T-cell (primary cell): Measurements from ENCODE around the gene SPATA3. TPM values are rescaled to one million over a fixed set of nuclear protein-coding genes. Genes with fewer than 3 reads are reported as not detected.

Experiments used
- ATAC-seq, 4 experiments: fragments of 200-7000 bp in 3 of 4; fragments of 150-1000 bp in 1 of 4; cut with Tn5 transposase; replicated peaks in 1 of 4; 1 replicate in 3 of 4; 2 replicates in 1 of 4; pipeline ENCODE4 v1.10.0; 2021; ENCODE audit warnings: moderate library complexity in 3 of 4, mild to moderate bottlenecking in 2 of 4, moderate number of reproducible peaks in 1 of 4
- CTCF ChIA-PET, 2 donors: fragments of 300-600 bp; sonication (Branson Sonifier 250); formaldehyde crosslinking; loops; one replicate each; lab custom pipeline; 2022; ENCODE audit warnings: antibody characterized with exemption in 2 of 2; lab: Charles Lee
- POLR2A ChIA-PET, 2 donors: fragments of 300-600 bp; sonication (Branson Sonifier 250); formaldehyde crosslinking; loops; one replicate each; lab custom pipeline; 2022; ENCODE audit warnings: antibody characterized with exemption in 2 of 2; lab: Charles Lee
- DNase-seq, 35 experiments: peaks; one replicate each; pipeline versions ENCODE4 v3.0.0 to v3.0.0-alpha.2; 2013 to 2023
- H3K27ac ChIP-seq: one replicate; pipeline ENCODE4 v1.5.1; 2013; ENCODE audit warnings: low read length
- H3K27me3 ChIP-seq, 2 experiments: replicated peaks in 1 of 2; 1 replicate in 1 of 2; 2 replicates in 1 of 2; pipeline versions ENCODE4 v1.6.1 to v1.7.0; 2013; ENCODE audit warnings: low read length in 1 of 2, mixed read lengths in 1 of 2; ENCODE audit not compliant: control insufficient read depth in 2 of 2, insufficient read depth in 2 of 2; ENCODE audit errors: extremely low read depth in 1 of 2
- H3K36me3 ChIP-seq, 2 donors: 1 replicate in 1 of 2; 2 replicates in 1 of 2; pipeline versions ENCODE4 v1.6.1 to v1.7.0; 2013; ENCODE audit warnings: low read length in 1 of 2; ENCODE audit not compliant: control insufficient read depth in 2 of 2, insufficient read depth in 1 of 2; ENCODE audit errors: extremely low read depth in 1 of 2
- H3K4me1 ChIP-seq, 2 experiments: 1 replicate in 1 of 2; 2 replicates in 1 of 2; pipeline versions ENCODE4 v1.6.1 to v1.7.0; 2013; ENCODE audit warnings: low read length in 2 of 2, mixed read lengths in 1 of 2; ENCODE audit not compliant: insufficient read depth in 2 of 2, control insufficient read depth in 1 of 2; ENCODE audit errors: extremely low read depth in 1 of 2
- H3K4me3 ChIP-seq, 2 donors: 1 replicate in 1 of 2; 2 replicates in 1 of 2; pipeline versions ENCODE4 v1.5.1 to v1.7.0; 2013; ENCODE audit warnings: mild to moderate bottlenecking in 2 of 2, low read length in 1 of 2, moderate library complexity in 1 of 2; ENCODE audit not compliant: control insufficient read depth in 1 of 2; ENCODE audit errors: extremely low read depth in 1 of 2
- H3K9me3 ChIP-seq: 2 replicates; pipeline ENCODE4 v1.7.0; 2013
- H3K27ac Mint-ChIP-seq, 2 donors: one replicate each; pipeline ENCODE4 v1.8.0; 2020 to 2021; ENCODE audit warnings: mild to moderate bottlenecking in 2 of 2, mixed read lengths in 2 of 2
- H3K27me3 Mint-ChIP-seq, 2 donors: one replicate each; pipeline ENCODE4 v1.8.0; 2021 to 2022; ENCODE audit warnings: mixed read lengths in 2 of 2
- H3K36me3 Mint-ChIP-seq: one replicate; pipeline ENCODE4 v1.8.0; 2021; ENCODE audit warnings: mixed read lengths
- H3K4me1 Mint-ChIP-seq, 3 donors: one replicate each; pipeline ENCODE4 v1.8.0; 2020 to 2022; ENCODE audit warnings: mixed read lengths in 3 of 3, mild to moderate bottlenecking in 1 of 3
- H3K4me3 Mint-ChIP-seq, 3 donors: one replicate each; pipeline ENCODE4 v1.8.0; 2020 to 2022; ENCODE audit warnings: mild to moderate bottlenecking in 3 of 3, mixed read lengths in 3 of 3, moderate library complexity in 3 of 3
- H3K9me3 Mint-ChIP-seq, 3 donors: one replicate each; pipeline ENCODE4 v1.8.0; 2020 to 2022; ENCODE audit warnings: mixed read lengths in 3 of 3
- WGBS: methylation state at CpG from one replicate; pipeline ENCODE4 v1.1.5; 2013; ENCODE audit warnings: missing lambda C conversion rate; ENCODE audit not compliant: insufficient coverage; 5-methylcytosine and 5-hydroxymethylcytosine counted together
- total RNA-seq, 35 experiments: library from RNA in 6 of 35; stranded (reverse) in 6 of 35; fragments of 120-200 nt in 1 of 35; gene quantifications; one replicate each; pipeline versions ENCODE4 v1.2.1 to v1.2.4 and lab custom pipeline; 2013 to 2026

SPATA3 gene
- total RNA-seq, 5 donors from 2014 or later (not counting 1 experiment from before 2014, with no cell fraction given): not detected

DNA sequence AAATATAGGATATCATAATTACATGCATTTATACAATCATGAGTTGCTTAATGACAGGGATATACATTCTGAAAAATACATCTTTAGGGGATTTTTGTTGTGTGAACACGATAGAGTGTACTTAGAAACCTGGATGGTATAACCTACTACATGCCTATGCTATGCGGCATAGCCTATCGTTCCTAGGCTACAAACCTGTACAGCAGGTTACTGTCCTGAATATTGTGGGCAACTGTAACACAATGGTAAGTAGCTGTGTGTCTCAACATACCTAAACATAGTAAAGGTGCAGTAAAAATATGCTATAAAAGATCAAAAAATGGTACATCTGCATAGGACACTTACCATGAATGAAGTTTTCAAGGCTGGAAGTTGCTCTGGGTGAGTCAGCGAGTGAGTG, 47.9 kb downstream of the SPATA3 start:
- Histone ChIP-seq H3K27ac (no peak overlapping the region), H3K4me3 (no peak overlapping the region), H3K36me3 (no peaks in the 10 kb centered on the region), H3K4me1 (no peaks in the 10 kb centered on the region), H3K9me3 (no peaks in the 10 kb centered on the region), H3K27me3 (peaks cover 2 to 46% of the 10 kb centered on the region in 2 experiments)
- ChIA-PET POLR2A (interaction anchor here in 1 of 2 donors (0.7 kb wide), 1 partner anchor 26 kb away, joined by 8 read pairs; no protein-coding TSS in a partner anchor), CTCF (interaction anchor here in 1 of 2 donors (0.7 to 1.0 kb wide), 3 partner anchors 9 to 936 kb away, joined by 3 to 4 read pairs (median 3); no protein-coding TSS in a partner anchor)
- WGBS: no CpG with 5 or more reads among the region's 4 CpGs
- H3K4me3 Mint-ChIP-seq: no peak overlapping the region
- H3K9me3 Mint-ChIP-seq: no peaks in the 10 kb centered on the region
- peaks cover 30 to 38% of the 10 kb centered on the region in 2 donors for H3K27me3 Mint-ChIP-seq
- H3K4me1 Mint-ChIP-seq: peaks cover 0 to under 1% (median 0%) of the 10 kb centered on the region in 3 donors
- ATAC-seq (no peak), DNase-seq (no peak)
- no peak overlapping the region for H3K27ac Mint-ChIP-seq
- H3K36me3 Mint-ChIP-seq: no peaks in the 10 kb centered on the region

DNA sequence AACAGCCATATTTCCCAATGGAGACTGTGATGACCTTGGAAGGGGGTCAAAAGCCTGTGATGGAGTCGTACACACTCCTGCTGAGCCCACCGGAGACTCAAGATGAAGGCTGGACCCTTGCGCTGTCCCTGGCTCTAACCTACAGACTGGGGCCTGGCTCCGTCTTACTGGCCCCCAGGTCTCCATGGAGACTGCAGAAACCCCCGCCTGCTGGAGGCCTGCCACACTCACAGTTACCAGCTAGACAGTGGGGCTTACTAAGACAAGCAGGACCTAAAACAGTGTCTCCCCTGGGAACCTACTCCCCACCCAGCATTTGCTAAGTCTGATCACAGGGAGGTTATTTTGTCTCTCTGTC, 51.0 kb downstream of the SPATA3 start:
- ChIA-PET CTCF (no interaction called here), POLR2A (no interaction called here)
- ATAC-seq (no peak), DNase-seq (no peak)
- WGBS: 80% methylated on average over 5 of the region's 5 CpGs
- Mint-ChIP-seq H3K4me3 (no peak overlapping the region), H3K9me3 (no peaks in the 10 kb centered on the region), H3K27me3 (peaks cover 5 to 14% of the 10 kb centered on the region in 2 donors), H3K36me3 (no peaks in the 10 kb centered on the region), H3K4me1 (peaks cover 0 to 2% (median 0%) of the 10 kb centered on the region in 3 donors), H3K27ac (no peak overlapping the region)
- Histone ChIP-seq H3K9me3 (no peaks in the 10 kb centered on the region), H3K4me3 (no peak overlapping the region), H3K4me1 (peaks cover 0 to 12% of the 10 kb centered on the region in 2 experiments), H3K36me3 (no peaks in the 10 kb centered on the region), H3K27ac (no peak overlapping the region), H3K27me3 (peaks cover 4 to 39% of the 10 kb centered on the region in 2 experiments)

DNA sequence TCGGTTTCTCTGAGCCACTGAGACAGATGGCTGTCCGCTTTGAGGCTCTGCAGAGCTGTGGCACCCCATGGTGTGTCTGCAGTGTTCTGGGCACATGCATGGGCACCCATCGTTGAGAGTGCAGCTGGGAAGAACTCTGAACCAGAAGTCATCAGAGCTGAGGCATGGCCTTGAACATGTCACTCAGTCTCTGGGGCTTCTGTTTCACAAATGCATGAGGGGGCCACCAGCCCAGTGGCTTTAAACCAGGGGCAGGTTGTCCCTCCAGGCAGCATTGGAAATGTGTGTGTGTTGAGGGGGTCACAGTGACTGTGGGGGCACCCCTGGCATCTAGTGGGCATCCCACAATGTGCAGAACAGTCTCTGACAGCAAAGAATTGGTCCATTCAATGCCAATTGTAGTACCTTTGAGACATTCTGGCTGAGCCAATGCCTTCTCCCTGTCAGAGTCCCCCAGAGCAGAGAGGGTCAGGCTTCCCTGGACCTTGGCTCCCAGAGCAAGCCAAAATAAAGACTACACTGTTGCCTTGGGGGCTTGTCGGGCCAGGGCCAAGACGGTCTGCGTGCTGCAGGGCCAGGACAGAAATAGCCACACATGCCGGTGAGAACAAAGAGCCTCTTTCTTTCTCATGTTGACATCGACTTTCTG, 51.5 kb downstream of the SPATA3 start:
- no peaks in the 10 kb centered on the region for H3K9me3 ChIP-seq
- ATAC-seq (no peak), DNase-seq (no peak)
- H3K27me3 Mint-ChIP-seq: peaks cover 4 to 10% of the 10 kb centered on the region in 2 donors
- H3K36me3 Mint-ChIP-seq: no peaks in the 10 kb centered on the region
- no peak overlapping the region for H3K27ac Mint-ChIP-seq
- ChIA-PET POLR2A (no interaction called here), CTCF (no interaction called here)
- peaks cover 0 to 16% of the 10 kb centered on the region in 2 experiments for H3K4me1 ChIP-seq
- H3K27ac ChIP-seq: no peak overlapping the region
- H3K4me1 Mint-ChIP-seq: peaks cover 3 to 5% (median 3%) of the 10 kb centered on the region in 3 donors
- no peak overlapping the region for H3K4me3 Mint-ChIP-seq
- peaks cover 3 to 39% of the 10 kb centered on the region in 2 experiments for H3K27me3 ChIP-seq
- no peaks in the 10 kb centered on the region for H3K36me3 ChIP-seq
- H3K4me3 ChIP-seq: no peak overlapping the region
- WGBS: 92% methylated on average over 7 of the region's 8 CpGs
- no peaks in the 10 kb centered on the region for H3K9me3 Mint-ChIP-seq

DNA sequence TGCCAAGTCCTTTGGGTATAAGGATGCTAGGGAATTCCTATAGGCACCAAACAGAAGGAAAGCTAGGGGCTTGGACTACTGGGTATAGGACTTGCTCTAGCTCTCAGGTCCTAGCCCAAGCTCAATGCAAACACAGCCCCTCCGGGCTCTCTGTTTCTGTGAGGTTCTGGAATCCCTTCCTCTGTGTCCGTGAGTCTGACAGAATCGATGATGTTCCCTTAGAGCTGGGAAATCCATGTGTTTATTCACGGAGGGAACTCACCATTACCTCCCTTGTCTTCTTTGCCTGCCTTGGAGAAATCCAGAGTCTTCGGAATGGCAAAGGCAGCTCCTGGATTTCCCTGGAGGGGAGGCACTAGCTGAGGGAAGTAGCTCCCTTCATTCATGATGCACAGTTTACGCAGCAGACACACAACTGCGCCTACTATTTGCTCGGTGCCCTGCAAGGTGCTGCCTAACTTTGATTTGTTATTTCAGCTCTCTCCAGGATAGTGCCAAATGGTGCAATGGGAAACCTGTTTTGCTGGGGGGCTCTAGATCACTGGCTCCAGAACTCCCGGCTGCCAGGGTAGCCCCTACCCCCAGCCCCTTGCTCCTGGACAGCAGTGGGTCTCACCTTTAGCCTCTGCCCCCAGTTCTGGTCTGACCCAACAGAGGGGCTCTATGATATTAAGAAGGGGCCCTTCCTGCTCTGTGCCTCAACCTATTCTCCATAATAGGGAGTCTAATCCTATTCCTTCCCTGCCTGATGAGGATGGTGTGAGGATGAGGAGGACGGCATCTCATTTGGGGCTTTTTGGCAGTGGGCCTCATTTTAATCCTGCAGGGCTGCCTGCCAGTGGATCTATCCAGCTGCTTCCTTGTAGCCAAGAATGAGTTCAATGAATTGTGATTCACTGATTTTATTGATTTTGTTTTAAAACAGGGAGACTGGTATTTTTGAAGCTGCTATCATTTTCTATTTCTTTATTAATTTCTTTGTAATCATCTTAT, 52.3 kb downstream of the SPATA3 start:
- Histone ChIP-seq H3K36me3 (no peaks in the 10 kb centered on the region), H3K4me3 (no peak overlapping the region), H3K27ac (no peak overlapping the region), H3K4me1 (peaks cover 2 to 24% of the 10 kb centered on the region in 2 experiments), H3K9me3 (no peaks in the 10 kb centered on the region), H3K27me3 (peaks cover 2 to 37% of the 10 kb centered on the region in 2 experiments)
- 74% methylated on average over 3 of the region's 10 CpGs for WGBS
- Mint-ChIP-seq H3K9me3 (no peaks in the 10 kb centered on the region), H3K27ac (no peak overlapping the region), H3K4me1 (peaks cover 12 to 13% (median 12%) of the 10 kb centered on the region in 3 donors), H3K4me3 (no peak overlapping the region), H3K27me3 (peaks cover 4 to 6% of the 10 kb centered on the region in 2 donors), H3K36me3 (no peaks in the 10 kb centered on the region)
- CTCF ChIA-PET: no interaction called here
- no peak for ATAC-seq
- no peak for DNase-seq
- POLR2A ChIA-PET: no interaction called here

DNA sequence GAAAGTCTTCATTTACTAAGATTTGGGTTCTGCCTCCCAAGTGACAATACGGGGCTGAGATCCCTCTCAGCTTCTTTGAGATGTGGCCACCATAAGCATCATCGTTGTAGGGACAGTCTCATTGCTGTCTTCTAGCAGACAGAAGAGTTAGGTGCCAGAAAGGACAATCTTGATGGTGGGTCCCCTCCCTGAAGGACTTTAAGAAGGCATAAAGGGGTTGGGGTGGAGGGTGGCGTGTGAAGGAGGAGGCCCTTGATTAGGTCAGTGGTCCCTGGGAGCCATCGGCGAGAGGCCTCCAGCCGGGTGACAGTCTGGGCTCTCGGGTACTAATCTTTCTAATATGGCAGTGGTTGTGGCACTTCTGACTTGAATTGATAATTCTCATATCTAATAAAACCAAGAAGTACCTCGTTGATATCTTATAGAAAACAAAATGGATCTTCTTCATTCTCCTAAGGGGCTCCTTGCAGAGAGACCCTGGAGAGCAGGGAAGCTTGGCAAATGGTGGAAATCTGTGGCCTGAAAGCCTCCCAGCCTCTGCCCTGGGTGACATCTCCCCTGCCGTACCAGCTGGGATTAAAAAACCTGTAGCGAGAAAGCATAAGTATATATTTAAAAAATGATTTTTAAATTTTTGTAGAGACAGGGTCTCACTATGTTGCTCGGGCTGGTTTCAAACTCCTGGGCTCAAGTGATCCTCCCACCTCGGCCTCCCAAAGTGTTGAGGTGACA, 53.5 kb downstream of the SPATA3 start:
- Histone ChIP-seq H3K4me3 (no peak overlapping the region), H3K4me1 (peaks cover 3 to 28% of the 10 kb centered on the region in 2 experiments), H3K27me3 (peaks cover 2 to 37% of the 10 kb centered on the region in 2 experiments), H3K36me3 (no peaks in the 10 kb centered on the region), H3K9me3 (no peaks in the 10 kb centered on the region), H3K27ac (no peak overlapping the region)
- Mint-ChIP-seq H3K9me3 (no peaks in the 10 kb centered on the region), H3K36me3 (no peaks in the 10 kb centered on the region), H3K4me1 (peaks cover 20 to 23% (median 21%) of the 10 kb centered on the region in 3 donors), H3K27me3 (peaks cover 6 to 7% of the 10 kb centered on the region in 2 donors), H3K27ac (no peak overlapping the region), H3K4me3 (no peak overlapping the region)
- CTCF ChIA-PET: interaction anchor here in 1 of 2 donors (0.7 kb wide), 1 partner anchor 82 kb away, joined by 8 read pairs; no protein-coding TSS in a partner anchor
- POLR2A ChIA-PET: no interaction called here
- no peak for ATAC-seq
- DNase-seq: no peak
- 79% methylated on average over 4 of the region's 12 CpGs for WGBS
